Neuronal stem cell (in vitro differentiated cells): ENCODE measurements around the gene NPAS3.

Experiments
- DNase-seq: peaks from one replicate; pipeline ENCODE4 v3.0.0-alpha.2; 2013; ENCODE audit warnings: low spot score
- H2AFZ ChIP-seq: one replicate; pipeline ENCODE4 v1.6.1; 2013; ENCODE audit warnings: mild to moderate bottlenecking, low read length, inconsistent platforms
- H2AK5ac ChIP-seq: 2 replicates; pipeline ENCODE4 v1.6.1; 2013; ENCODE audit warnings: low read depth, mild to moderate bottlenecking, inconsistent platforms, low read length, moderate library complexity, mixed read lengths
- H2BK120ac ChIP-seq: 2 replicates; pipeline ENCODE4 v1.6.1; 2013; ENCODE audit warnings: low read depth, mild to moderate bottlenecking, inconsistent platforms, low read length, moderate library complexity, mixed read lengths
- H2BK12ac ChIP-seq: one replicate; pipeline ENCODE4 v1.6.1; 2013; ENCODE audit warnings: low read length, inconsistent platforms
- H2BK15ac ChIP-seq: 2 replicates; pipeline ENCODE4 v1.6.1; 2013; ENCODE audit warnings: mild to moderate bottlenecking, low read length, inconsistent platforms, mixed read lengths
- H2BK5ac ChIP-seq: one replicate; pipeline ENCODE4 v1.6.1; 2013; ENCODE audit warnings: inconsistent platforms, mild to moderate bottlenecking, low read length, moderate library complexity
- H3K14ac ChIP-seq: one replicate; pipeline ENCODE4 v1.6.1; 2013; ENCODE audit warnings: low read length, inconsistent platforms
- H3K18ac ChIP-seq: 2 replicates; pipeline ENCODE4 v1.6.1; 2013; ENCODE audit warnings: low read length, inconsistent platforms
- H3K23ac ChIP-seq: 2 replicates; pipeline ENCODE4 v1.6.1; 2013; ENCODE audit warnings: low read depth, mild to moderate bottlenecking, mixed read lengths, low read length, inconsistent platforms; ENCODE audit not compliant: poor library complexity
- H3K27ac ChIP-seq: replicated peaks from 3 replicates; pipeline ENCODE4 v1.5.1; 2013; ENCODE audit warnings: low read length, inconsistent platforms
- H3K27me3 ChIP-seq, 3 experiments: 2 replicates each; pipeline ENCODE4 v1.6.1; 2013; ENCODE audit warnings: low read length in 3 of 3, mild to moderate bottlenecking in 2 of 3, inconsistent platforms in 1 of 3, low read depth in 1 of 3, mixed read lengths in 1 of 3, moderate library complexity in 1 of 3; ENCODE audit not compliant: control insufficient read depth in 3 of 3, insufficient read depth in 3 of 3
- H3K36me3 ChIP-seq, 2 donors: replicated peaks in 1 of 2; 2 replicates each; pipeline ENCODE4 v1.6.1; 2013; ENCODE audit warnings: low read length in 2 of 2; ENCODE audit not compliant: control insufficient read depth in 2 of 2, insufficient read depth in 2 of 2
- H3K4ac ChIP-seq: 2 replicates; pipeline ENCODE4 v1.6.1; 2013; ENCODE audit warnings: inconsistent platforms, mild to moderate bottlenecking, low read length, moderate library complexity
- H3K4me1 ChIP-seq, 2 donors: 1 replicate in 1 of 2; 2 replicates in 1 of 2; pipeline ENCODE4 v1.6.1; 2013; ENCODE audit warnings: low read length in 2 of 2, low read depth in 1 of 2; ENCODE audit not compliant: control insufficient read depth in 2 of 2, insufficient read depth in 1 of 2
- H3K4me2 ChIP-seq: one replicate; pipeline ENCODE4 v1.6.1; 2013; ENCODE audit warnings: mild to moderate bottlenecking, low read length, inconsistent platforms; ENCODE audit not compliant: insufficient read depth, poor library complexity, severe bottlenecking
- H3K4me3 ChIP-seq, 2 donors: 2 replicates each; pipeline ENCODE4 v1.5.1; 2013; ENCODE audit warnings: low read length in 2 of 2, mild to moderate bottlenecking in 2 of 2, inconsistent platforms in 1 of 2, moderate library complexity in 1 of 2
- H3K79me1 ChIP-seq: one replicate; pipeline ENCODE4 v1.6.1; 2013; ENCODE audit warnings: low read depth, mild to moderate bottlenecking, inconsistent platforms, low read length, moderate library complexity
- H3K9ac ChIP-seq: one replicate; pipeline ENCODE4 v1.6.1; 2013; ENCODE audit warnings: mild to moderate bottlenecking, low read depth, low read length, inconsistent platforms; ENCODE audit not compliant: poor library complexity
- H3K9me3 ChIP-seq, 2 donors: replicated peaks in 1 of 2; 2 replicates each; pipeline versions ENCODE3 to v1.6.1; 2013; ENCODE audit warnings: low read length in 2 of 2, mild to moderate bottlenecking in 2 of 2, inconsistent platforms in 1 of 2, low read depth in 1 of 2, mixed read lengths in 1 of 2, moderate library complexity in 1 of 2; ENCODE audit not compliant: control insufficient read depth in 2 of 2, insufficient read depth in 1 of 2
- H4K8ac ChIP-seq: one replicate; pipeline ENCODE4 v1.6.1; 2013; ENCODE audit warnings: low read depth, mild to moderate bottlenecking, inconsistent platforms, low read length, moderate library complexity
- H4K91ac ChIP-seq: one replicate; pipeline ENCODE4 v1.6.1; 2013; ENCODE audit warnings: low read length, low read depth, mild to moderate bottlenecking, inconsistent platforms; ENCODE audit not compliant: poor library complexity
- WGBS, 2 donors: extraction: QIAGEN DNeasy Blood & Tissue Kit; methylation state at CpG; one replicate each; pipeline ENCODE4 v1.1.7; 2013; ENCODE audit warnings: missing lambda C conversion rate in 2 of 2, mixed read lengths in 1 of 2; ENCODE audit not compliant: insufficient read length in 2 of 2, insufficient replicate concordance in 1 of 2; ENCODE audit errors: extremely low coverage in 2 of 2; 5-methylcytosine and 5-hydroxymethylcytosine counted together

Gene NPAS3

DNA sequence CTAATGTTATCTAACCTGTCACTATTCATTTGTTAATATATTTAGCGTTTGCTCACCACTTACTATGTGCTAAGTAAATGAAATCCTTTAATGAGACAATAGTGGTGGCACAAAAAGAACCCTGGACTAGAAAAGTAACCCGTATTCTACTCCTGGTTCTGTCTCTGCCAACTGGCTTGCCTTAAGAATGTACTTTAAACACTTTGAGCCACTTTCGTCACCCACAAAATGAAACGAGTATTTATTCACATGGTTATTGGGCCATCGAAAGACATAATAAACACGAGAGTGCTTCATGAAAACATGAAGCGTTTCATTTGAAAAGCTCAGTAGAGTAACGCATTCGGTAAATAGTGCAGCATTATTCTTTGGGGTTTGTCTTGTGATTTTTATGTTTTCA is 757.5 kb downstream of the NPAS3 start:
- H3K9me3 ChIP-seq = no peaks in the 10 kb centered on the region
- no CpG with 5 or more reads among the region's 9 CpGs for WGBS, 2 donors
- H3K14ac ChIP-seq = no peak overlapping the region
- H3K23ac ChIP-seq = no peak overlapping the region
- DNase-seq = no peak
- H3K79me1 ChIP-seq = no peaks in the 10 kb centered on the region
- no peak overlapping the region for H2BK12ac ChIP-seq
- no peak overlapping the region for H3K18ac ChIP-seq
- H3K9ac ChIP-seq = no peak overlapping the region
- H4K91ac ChIP-seq = no peak overlapping the region
- H2AK5ac ChIP-seq = no peak overlapping the region
- H3K4me1 ChIP-seq = peaks cover 0 to 2% of the 10 kb centered on the region in 2 donors
- H2BK5ac ChIP-seq = no peak overlapping the region
- no peak overlapping the region for H2BK120ac ChIP-seq
- no peak overlapping the region for H3K4ac ChIP-seq
- H4K8ac ChIP-seq = no peak overlapping the region
- no peak overlapping the region for H2AFZ ChIP-seq
- H3K36me3 ChIP-seq = peaks cover 0 to 11% of the 10 kb centered on the region in 2 donors
- H3K4me2 ChIP-seq = no peak overlapping the region
- H3K27me3 ChIP-seq = no peaks in the 10 kb centered on the region
- no peak overlapping the region for H3K27ac ChIP-seq
- H3K4me3 ChIP-seq = no peak overlapping the region
- H2BK15ac ChIP-seq = no peak overlapping the region

DNA sequence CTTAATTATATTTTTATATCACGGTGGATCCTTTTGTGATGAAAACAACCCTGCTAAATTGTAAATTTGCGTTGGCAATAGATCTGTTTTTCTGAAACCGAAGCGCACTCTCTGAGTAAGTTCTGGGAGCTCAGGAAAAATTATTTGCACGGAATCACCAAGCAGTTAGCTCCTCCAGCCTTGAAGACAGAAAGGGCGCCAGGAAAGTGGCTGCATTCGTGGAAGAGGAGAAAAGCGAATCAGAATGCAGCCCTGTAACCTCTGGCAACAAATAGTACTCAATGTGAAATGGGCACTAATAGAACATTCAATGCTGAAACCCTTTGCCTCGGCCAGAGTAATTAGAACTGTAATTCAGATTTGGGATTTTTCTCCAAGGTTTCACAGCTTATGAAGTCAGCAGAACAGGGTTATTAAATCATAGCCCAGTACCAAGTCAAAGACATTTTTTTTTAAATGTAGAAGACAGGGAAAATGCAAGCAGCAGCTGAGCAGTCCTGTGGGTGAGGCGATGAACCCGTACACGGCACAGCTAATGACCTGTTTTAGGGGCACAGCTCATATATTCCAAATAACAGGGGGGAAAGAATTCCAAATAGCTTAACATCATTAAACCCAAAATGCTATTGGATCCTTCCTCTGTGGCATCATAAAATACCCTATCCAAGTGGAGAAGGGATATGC is 760.8 kb downstream of the NPAS3 start:
- Histone ChIP-seq H4K8ac (no peak overlapping the region), H3K14ac (no peak overlapping the region), H2BK12ac (no peak overlapping the region), H3K9me3 (no peaks in the 10 kb centered on the region), H3K36me3 (peaks cover 0 to 11% of the 10 kb centered on the region in 2 donors), H2AK5ac (no peak overlapping the region), H3K4me2 (no peak overlapping the region), H2BK120ac (no peak overlapping the region), H3K79me1 (no peaks in the 10 kb centered on the region), H3K27me3 (no peaks in the 10 kb centered on the region), H2AFZ (no peak overlapping the region), H3K4me1 (peaks cover 0 to 2% of the 10 kb centered on the region in 2 donors), H2BK15ac (no peak overlapping the region), H2BK5ac (no peak overlapping the region), H3K4ac (no peak overlapping the region), H3K27ac (no peak overlapping the region), H3K18ac (no peak overlapping the region), H4K91ac (no peak overlapping the region), H3K23ac (no peak overlapping the region), H3K4me3 (no peak overlapping the region), H3K9ac (no peak overlapping the region)
- WGBS, 2 donors = no CpG with 5 or more reads among the region's 12 CpGs
- DNase-seq = no peak

DNA sequence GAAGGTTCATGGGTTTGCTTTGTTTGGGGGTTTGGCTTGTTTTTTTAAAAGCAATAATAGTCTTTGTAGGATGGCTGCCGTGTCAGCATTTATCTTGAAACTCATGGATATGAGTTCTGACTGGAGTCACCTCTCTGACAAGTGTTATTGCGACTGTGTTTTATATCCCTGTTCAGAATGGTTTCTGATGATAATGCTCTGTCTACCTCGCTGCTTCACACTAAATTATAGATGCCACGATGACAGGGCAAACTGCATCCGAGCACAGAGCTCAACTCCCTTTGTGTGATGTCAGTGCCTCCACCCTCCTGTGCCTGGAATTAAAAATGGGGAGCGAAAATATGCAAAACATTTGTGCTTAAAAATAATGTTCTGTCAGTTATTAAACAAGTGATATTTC is 761.4 kb downstream of the NPAS3 start:
- Histone ChIP-seq H2BK120ac (no peak overlapping the region), H3K27me3 (no peaks in the 10 kb centered on the region), H3K27ac (no peak overlapping the region), H3K9ac (no peak overlapping the region), H3K79me1 (no peaks in the 10 kb centered on the region), H3K14ac (no peak overlapping the region), H3K4me1 (peaks cover 1 to 2% of the 10 kb centered on the region in 2 donors), H2BK5ac (no peak overlapping the region), H2AFZ (no peak overlapping the region), H3K18ac (no peak overlapping the region), H3K36me3 (peaks cover 0 to 6% of the 10 kb centered on the region in 2 donors), H3K4me3 (no peak overlapping the region), H3K23ac (no peak overlapping the region), H4K8ac (no peak overlapping the region), H3K4ac (no peak overlapping the region), H2BK12ac (no peak overlapping the region), H2AK5ac (no peak overlapping the region), H3K4me2 (no peak overlapping the region), H4K91ac (no peak overlapping the region), H2BK15ac (no peak overlapping the region), H3K9me3 (no peaks in the 10 kb centered on the region)
- no CpG with 5 or more reads among the region's 6 CpGs for WGBS, 2 donors
- DNase-seq = no peak

DNA sequence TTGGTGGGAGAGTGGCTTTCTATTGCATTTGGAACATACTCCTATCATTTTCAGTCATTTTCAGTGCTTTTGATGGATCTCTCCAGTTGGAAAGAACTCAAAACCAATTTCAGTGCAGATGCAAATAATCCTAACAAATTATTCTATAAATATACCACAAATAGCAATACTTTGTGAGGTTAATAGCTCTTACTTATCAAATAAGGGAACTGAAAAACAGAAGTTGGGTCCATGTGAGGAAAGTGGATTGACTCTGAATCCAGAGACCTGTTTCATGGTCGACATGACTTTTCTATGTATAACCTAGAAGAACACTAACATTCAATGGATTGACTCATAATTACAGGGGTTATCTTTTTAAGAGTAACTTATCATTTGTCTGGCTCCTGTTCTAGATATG is 763.6 kb downstream of the NPAS3 start:
- no CpG with 5 or more reads among the region's 1 CpG for WGBS, 2 donors
- Histone ChIP-seq H4K91ac (no peak overlapping the region), H4K8ac (no peak overlapping the region), H3K23ac (no peak overlapping the region), H3K9me3 (no peaks in the 10 kb centered on the region), H2BK12ac (no peak overlapping the region), H2BK5ac (no peak overlapping the region), H3K4me2 (no peak overlapping the region), H3K9ac (no peak overlapping the region), H2AK5ac (no peak overlapping the region), H3K4ac (no peak overlapping the region), H3K4me3 (no peak overlapping the region), H3K4me1 (peaks cover 2 to 4% of the 10 kb centered on the region in 2 donors), H3K14ac (no peak overlapping the region), H2AFZ (no peak overlapping the region), H3K27ac (no peak overlapping the region), H3K36me3 (peaks cover 0 to 6% of the 10 kb centered on the region in 2 donors), H2BK15ac (no peak overlapping the region), H2BK120ac (no peak overlapping the region), H3K27me3 (no peaks in the 10 kb centered on the region), H3K79me1 (no peaks in the 10 kb centered on the region), H3K18ac (no peak overlapping the region)
- DNase-seq = no peak
